Testis (tissue), 3 donors: ENCODE data around the gene CADPS. TPM values are rescaled to one million over a fixed set of nuclear protein-coding genes. Genes with fewer than 3 reads are reported as not detected.

ENCODE experiments used
- DNase-seq: peaks from one replicate; pipeline ENCODE4 v3.0.0-alpha.2; 2019
- H3K27ac ChIP-seq, 2 donors: fragments of 200-600 bp; sonication (generic); one replicate each; pipeline ENCODE4 v1.5.1; 2019
- H3K27me3 ChIP-seq: fragments of 200-600 bp; sonication (generic); one replicate; pipeline ENCODE4 v1.5.1; 2019
- H3K36me3 ChIP-seq: fragments of 200-600 bp; sonication (generic); one replicate; pipeline ENCODE4 v1.5.1; 2017; ENCODE audit warnings: low read depth; ENCODE audit errors: missing control alignments
- H3K4me1 ChIP-seq: fragments of 200-600 bp; sonication (generic); one replicate; pipeline ENCODE4 v1.5.1; 2019
- H3K4me3 ChIP-seq, 2 donors: fragments of 200-600 bp; sonication (generic); one replicate each; pipeline ENCODE4 v1.5.1; 2017 to 2019
- H3K9me3 ChIP-seq: fragments of 200-600 bp; sonication (generic); one replicate; pipeline ENCODE4 v1.5.1; 2017
- CTCF ChIP-seq, 3 experiments: fragments of 450-650 bp in 2 of 3; fragments of 200-600 bp in 1 of 3; sonication (generic) in 1 of 3; IDR thresholded peaks; one replicate each; pipeline ENCODE4 v1.5.1; 2016 to 2019; ENCODE audit warnings: antibody characterized with exemption in 3 of 3, mild to moderate bottlenecking in 2 of 3, moderate library complexity in 1 of 3
- POLR2A ChIP-seq: fragments of 450-650 bp; IDR thresholded peaks from one replicate; pipeline ENCODE4 v1.6.1; 2017; ENCODE audit warnings: antibody characterized with exemption, mild to moderate bottlenecking, moderate library complexity
- WGBS, 2 donors: methylation state at CpG; one replicate each; pipeline ENCODE4 v1.1.5; 2018; 5-methylcytosine and 5-hydroxymethylcytosine counted together
- intact Hi-C: fragments of 100-400 bp; cut with DNase I; formaldehyde crosslinking; loops from one replicate; pipeline ENCODE4 v1.15.1; 2023; ENCODE audit warnings: low total_unique reads
- polyA plus RNA-seq: library from polyadenylated mRNA; stranded (reverse); fragments of 350-450 nt; fragmentation: Illumina TruSeq; extraction: RNeasy Lipid Tissue Mini Kit (QIAGEN cat#74804); gene quantifications from one replicate; pipeline ENCODE4 v1.2.3, GENCODE V29; 2014; ENCODE audit warnings: low read depth, low replicate concordance; ENCODE audit not compliant: insufficient read depth
- total RNA-seq, 2 donors: library from RNA; depleted of rRNA; stranded (reverse); fragments of >200 nt; gene quantifications; one replicate each; pipeline ENCODE4 v1.2.3, GENCODE V29; 2016

Gene CADPS
- total and polyA plus RNA-seq, 3 donors from 2014 or later: 8.6 to 56.4 (median 21.6) TPM

GRCh38 chr3:62811119-62811518 is 64.1 kb downstream of the CADPS start:
- intact Hi-C loops: no loop called here
- Histone ChIP-seq H3K9me3 (no peaks in the 10 kb centered on the region), H3K27ac (no peak overlapping the region), H3K27me3 (no peaks in the 10 kb centered on the region), H3K36me3 (no peaks in the 10 kb centered on the region), H3K4me3 (no peak overlapping the region), H3K4me1 (no peaks in the 10 kb centered on the region)
- TF ChIP-seq CTCF (IDR thresholded peaks at IDR 0.05): no peak
- TF ChIP-seq POLR2A: no peak
- no peak for DNase-seq

GRCh38 chr3:62809369-62809768 is 65.8 kb downstream of the CADPS start:
- DNase-seq: no peak
- intact Hi-C loops: no loop called here
- H3K4me1 ChIP-seq: no peaks in the 10 kb centered on the region
- H3K9me3 ChIP-seq: no peaks in the 10 kb centered on the region
- H3K27ac ChIP-seq: no peak overlapping the region
- no peaks in the 10 kb centered on the region for H3K36me3 ChIP-seq
- no peak overlapping the region for H3K4me3 ChIP-seq
- no peaks in the 10 kb centered on the region for H3K27me3 ChIP-seq
- no peak for TF ChIP-seq CTCF (IDR thresholded peaks at IDR 0.05)
- TF ChIP-seq POLR2A: no peak
- WGBS, 2 donors: 46 to 71% methylated on average over 1 of the region's 1 CpG

- TF ChIP-seq POLR2A: no peak
- no peak for TF ChIP-seq CTCF (IDR thresholded peaks at IDR 0.05)
- Histone ChIP-seq H3K4me3 (no peak overlapping the region), H3K9me3 (no peaks in the 10 kb centered on the region), H3K27ac (no peak overlapping the region), H3K36me3 (no peaks in the 10 kb centered on the region), H3K27me3 (no peaks in the 10 kb centered on the region), H3K4me1 (no peaks in the 10 kb centered on the region)
- WGBS, 2 donors: 66 to 68% methylated on average over 2 of the region's 2 CpGs
- intact Hi-C loops: no loop called here
- DNase-seq: no peak
Measured at GRCh38 chr3:62805580-62806277, 69.5 kb downstream of the CADPS start.

- intact Hi-C loops: no loop called here
- no peaks in the 10 kb centered on the region for H3K36me3 ChIP-seq
- DNase-seq: no peak
- no peak overlapping the region for H3K27ac ChIP-seq
- no peak overlapping the region for H3K4me3 ChIP-seq
- no peaks in the 10 kb centered on the region for H3K4me1 ChIP-seq
- TF ChIP-seq CTCF (IDR thresholded peaks at IDR 0.05) (no peak), POLR2A (no peak)
- H3K27me3 ChIP-seq: no peaks in the 10 kb centered on the region
- WGBS, 2 donors: 85 to 95% methylated on average over 5 of the region's 5 CpGs
- no peaks in the 10 kb centered on the region for H3K9me3 ChIP-seq
Measured at GRCh38 chr3:62805106-62805505, 70.1 kb downstream of the CADPS start.

- no peaks in the 10 kb centered on the region for H3K9me3 ChIP-seq
- no peaks in the 10 kb centered on the region for H3K4me1 ChIP-seq
- H3K36me3 ChIP-seq: no peaks in the 10 kb centered on the region
- H3K4me3 ChIP-seq: no peak overlapping the region
- TF ChIP-seq POLR2A: no peak
- TF ChIP-seq CTCF (IDR thresholded peaks at IDR 0.05): no peak
- intact Hi-C loops: no loop called here
- DNase-seq: no peak
- WGBS, 2 donors: 52 to 54% methylated on average over 2 of the region's 2 CpGs
- no peaks in the 10 kb centered on the region for H3K27me3 ChIP-seq
- H3K27ac ChIP-seq: no peak overlapping the region
Measured at GRCh38 chr3:62803276-62803675, 71.9 kb downstream of the CADPS start.
